Gastrocnemius medialis (tissue), 4 donors: ENCODE data around the gene SLC5A11. TPM values are rescaled to one million over a fixed set of nuclear protein-coding genes. Genes with fewer than 3 reads are reported as not detected.
"Not testable (repeated sequence)": the region's sequence is repeated elsewhere in the genome, so short reads cannot be mapped to it uniquely, and the experiment has no call there.

Experiments
- ATAC-seq, 2 donors: fragments of 150-250 bp; one replicate each; pipeline ENCODE4 v1.9.1; 2016
- DNase-seq, 2 donors: peaks; one replicate each; pipeline ENCODE4 v3.0.0-alpha.2; 2019
- H3K27ac ChIP-seq, 4 donors: fragments of 200-600 bp; sonication (generic); 1 replicate in 1 of 4; 2 replicates in 3 of 4; pipeline ENCODE4 v1.5.1; 2016 to 2018; ENCODE audit warnings: mild to moderate bottlenecking in 2 of 4, moderate library complexity in 1 of 4
- H3K27me3 ChIP-seq, 3 donors: fragments of 200-600 bp; sonication (generic) in 2 of 3; 1 replicate in 1 of 3; 2 replicates in 2 of 3; pipeline versions ENCODE4 v1.5.1 to v1.6.0; 2016 to 2019; ENCODE audit warnings: mild to moderate bottlenecking in 1 of 3, moderate library complexity in 1 of 3
- H3K36me3 ChIP-seq, 2 donors: fragments of 200-600 bp; sonication (generic) in 1 of 2; one replicate each; pipeline ENCODE4 v1.5.1; 2017 to 2018
- H3K4me1 ChIP-seq, 2 donors: fragments of 200-600 bp; sonication (generic) in 1 of 2; one replicate each; pipeline ENCODE4 v1.5.1; 2016 to 2017; ENCODE audit warnings: mild to moderate bottlenecking in 2 of 2
- H3K4me3 ChIP-seq, 4 donors: fragments of 200-600 bp; sonication (generic) in 3 of 4; 1 replicate in 1 of 4; 2 replicates in 3 of 4; pipeline ENCODE4 v1.5.1; 2016 to 2019; ENCODE audit warnings: mild to moderate bottlenecking in 2 of 4
- H3K9me3 ChIP-seq, 3 donors: fragments of 200-600 bp; sonication (generic) in 2 of 3; 1 replicate in 1 of 3; 2 replicates in 2 of 3; pipeline ENCODE4 v1.5.1; 2016 to 2019
- POLR2A ChIP-seq, 2 donors: fragments of 450-650 bp; IDR thresholded peaks; one replicate each; pipeline ENCODE4 v1.6.1; 2017; ENCODE audit warnings: antibody characterized with exemption in 2 of 2, mild to moderate bottlenecking in 2 of 2, moderate library complexity in 2 of 2
- in situ Hi-C, 4 donors: fragments of 200-750 bp; cut with MboI; loops; one replicate each; pipeline versions ENCODE4 v1.15.0 to v1.8.0; 2017; ENCODE audit warnings: low sequenced_read_pairs in 4 of 4
- intact Hi-C: fragments of 100-400 bp; cut with DNase I; formaldehyde crosslinking; loops from one replicate; pipeline ENCODE4 v1.15.1; 2023; ENCODE audit warnings: low total_unique reads
- total RNA-seq, 4 donors: library from RNA; depleted of rRNA; stranded (reverse); fragments of >200 nt; gene quantifications; one replicate each; pipeline versions ENCODE4 v1.1.0 to v1.2.3, GENCODE V29; 2016
- TF ChIP-seq, protein P1 (sequence below), 5 experiments: fragments of 450-650 bp in 3 of 5; fragments of 200-600 bp in 2 of 5; sonication (generic) in 2 of 5; IDR thresholded peaks in 4 of 5; conservative IDR thresholded peaks in 1 of 5; 1 replicate in 4 of 5; 2 replicates in 1 of 5; pipeline ENCODE4 v1.5.1; 2016 to 2019; ENCODE audit warnings: antibody characterized with exemption in 5 of 5, mild to moderate bottlenecking in 3 of 5, moderate library complexity in 3 of 5

SLC5A11 gene
- total RNA-seq, 4 donors from 2014 or later: 0.20 to 0.66 TPM; not detected in 2

- intact Hi-C loops (no loop called here), in situ Hi-C loops (loop anchor here in 3 of 4 donors (10.0 to 25.0 kb wide), 2 partner anchors 242 to 245 kb away; no protein-coding TSS in a partner anchor)
- peaks cover 12 to 90% of the 10 kb centered on the region in 2 donors for H3K36me3 ChIP-seq
- H3K9me3 ChIP-seq: no peaks in the 10 kb centered on the region
- DNase-seq: no peak
- no peaks in the 10 kb centered on the region for H3K27me3 ChIP-seq
- no peaks in the 10 kb centered on the region for H3K4me1 ChIP-seq
- no peak overlapping the region for H3K4me3 ChIP-seq
- TF ChIP-seq POLR2A (IDR thresholded peaks at IDR 0.05): no peak
- TF ChIP-seq, protein P1, sequence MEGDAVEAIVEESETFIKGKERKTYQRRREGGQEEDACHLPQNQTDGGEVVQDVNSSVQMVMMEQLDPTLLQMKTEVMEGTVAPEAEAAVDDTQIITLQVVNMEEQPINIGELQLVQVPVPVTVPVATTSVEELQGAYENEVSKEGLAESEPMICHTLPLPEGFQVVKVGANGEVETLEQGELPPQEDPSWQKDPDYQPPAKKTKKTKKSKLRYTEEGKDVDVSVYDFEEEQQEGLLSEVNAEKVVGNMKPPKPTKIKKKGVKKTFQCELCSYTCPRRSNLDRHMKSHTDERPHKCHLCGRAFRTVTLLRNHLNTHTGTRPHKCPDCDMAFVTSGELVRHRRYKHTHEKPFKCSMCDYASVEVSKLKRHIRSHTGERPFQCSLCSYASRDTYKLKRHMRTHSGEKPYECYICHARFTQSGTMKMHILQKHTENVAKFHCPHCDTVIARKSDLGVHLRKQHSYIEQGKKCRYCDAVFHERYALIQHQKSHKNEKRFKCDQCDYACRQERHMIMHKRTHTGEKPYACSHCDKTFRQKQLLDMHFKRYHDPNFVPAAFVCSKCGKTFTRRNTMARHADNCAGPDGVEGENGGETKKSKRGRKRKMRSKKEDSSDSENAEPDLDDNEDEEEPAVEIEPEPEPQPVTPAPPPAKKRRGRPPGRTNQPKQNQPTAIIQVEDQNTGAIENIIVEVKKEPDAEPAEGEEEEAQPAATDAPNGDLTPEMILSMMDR (IDR thresholded peaks at IDR 0.05 in 4 of 5, conservative IDR thresholded peaks at IDR 0.05 in 1 of 5): no peak
- ATAC-seq: no peak
- no peak overlapping the region for H3K27ac ChIP-seq
Measured at GRCh38 chr16:24807301-24807700, 38.5 kb upstream of the SLC5A11 start.

- Histone ChIP-seq H3K9me3 (no peaks in the 10 kb centered on the region), H3K4me3 (no peak overlapping the region), H3K4me1 (no peaks in the 10 kb centered on the region), H3K36me3 (peaks cover 6 to 86% of the 10 kb centered on the region in 2 donors), H3K27me3 (no peaks in the 10 kb centered on the region), H3K27ac (no peak overlapping the region)
- DNase-seq (no peak), ATAC-seq (peak in 1 of 2 donors; percentile 29)
- intact Hi-C loops (no loop called here), in situ Hi-C loops (loop anchor here in 2 of 4 donors (25.0 kb wide), 1 partner anchor 249 kb away; no protein-coding TSS in a partner anchor)
- TF ChIP-seq, protein P1 (IDR thresholded peaks at IDR 0.05 in 4 of 5, conservative IDR thresholded peaks at IDR 0.05 in 1 of 5): no peak
- no peak for TF ChIP-seq POLR2A (IDR thresholded peaks at IDR 0.05)
Measured at GRCh38 chr16:24810951-24811843, 34.6 kb upstream of the SLC5A11 start.

DNA sequence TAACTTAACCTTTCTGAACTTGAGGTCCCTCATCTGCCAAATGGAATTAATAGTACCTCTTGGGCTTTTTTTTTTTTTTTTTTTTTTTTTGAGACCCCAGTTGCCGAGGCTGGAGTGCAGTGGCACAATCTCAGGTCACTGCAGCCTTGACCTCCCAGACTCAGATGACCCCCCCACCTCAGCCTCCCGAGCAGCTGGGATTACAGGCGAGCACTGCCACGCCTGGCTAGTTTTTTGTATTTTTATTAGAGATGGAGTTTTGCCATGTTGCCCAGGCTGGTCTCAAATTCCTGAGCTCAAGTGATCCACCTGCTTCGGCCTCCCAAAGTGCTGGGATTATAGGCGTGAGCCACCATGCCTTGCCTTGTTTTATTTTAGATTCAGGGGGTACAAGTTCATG, 33.0 kb upstream of the SLC5A11 start:
- H3K36me3 ChIP-seq: peaks cover 3 to 86% of the 10 kb centered on the region in 2 donors
- in situ Hi-C loops: loop anchor here in 2 of 4 donors (25.0 kb wide), 1 partner anchor 251 kb away; no protein-coding TSS in a partner anchor
- DNase-seq, H3K4me1 ChIP-seq, ATAC-seq, H3K27me3 ChIP-seq, H3K4me3 ChIP-seq, H3K9me3 ChIP-seq, intact Hi-C loops: not testable (repeated sequence)
- H3K27ac ChIP-seq: peak overlapping the region in 3 of 4 donors; percentile 1 to 39 (median 10)

- ATAC-seq: no peak
- no peak for DNase-seq
- Histone ChIP-seq H3K9me3 (no peaks in the 10 kb centered on the region), H3K4me3 (no peak overlapping the region), H3K27ac (no peak overlapping the region), H3K27me3 (no peaks in the 10 kb centered on the region), H3K36me3 (peaks cover 3 to 86% of the 10 kb centered on the region in 2 donors), H3K4me1 (no peaks in the 10 kb centered on the region)
- intact Hi-C loops (no loop called here), in situ Hi-C loops (loop anchor here in 2 of 4 donors (25.0 kb wide), 1 partner anchor 253 kb away; no protein-coding TSS in a partner anchor)
- no peak for TF ChIP-seq POLR2A (IDR thresholded peaks at IDR 0.05)
- TF ChIP-seq, protein P1 (IDR thresholded peaks at IDR 0.05 in 4 of 5, conservative IDR thresholded peaks at IDR 0.05 in 1 of 5): no peak
Measured at GRCh38 chr16:24815021-24815420, 30.7 kb upstream of the SLC5A11 start.

GRCh38 chr16:24816688-24817087, 29.1 kb upstream of the SLC5A11 start:
- ATAC-seq (no peak), DNase-seq (no peak)
- intact Hi-C loops: no loop called here
- Histone ChIP-seq H3K4me3 (no peak overlapping the region), H3K9me3 (no peaks in the 10 kb centered on the region), H3K4me1 (no peaks in the 10 kb centered on the region), H3K27ac (no peak overlapping the region), H3K36me3 (peaks cover 6 to 87% of the 10 kb centered on the region in 2 donors), H3K27me3 (no peaks in the 10 kb centered on the region)
- TF ChIP-seq POLR2A (IDR thresholded peaks at IDR 0.05): no peak
- TF ChIP-seq, protein P1 (IDR thresholded peaks at IDR 0.05 in 4 of 5, conservative IDR thresholded peaks at IDR 0.05 in 1 of 5): no peak
- in situ Hi-C loops: loop anchor here in 2 of 4 donors (25.0 kb wide), 1 partner anchor 254 kb away; no protein-coding TSS in a partner anchor
